Ishikawa (cell line): ENCODE data around the gene PLSCR1.

Source experiments
- CEBPB ChIP-seq: IDR thresholded peaks from 2 replicates; pipeline ENCODE4 v1.6.1; 2012
- CREB1 ChIP-seq: IDR thresholded peaks from 2 replicates; pipeline ENCODE4 v1.6.1; 2012; ENCODE audit warnings: low read depth
- EGR1 ChIP-seq: IDR thresholded peaks from 2 replicates; pipeline ENCODE4 v1.6.1; 2012
- EP300 ChIP-seq: IDR thresholded peaks from 2 replicates; pipeline ENCODE4 v1.6.1; 2012; ENCODE audit warnings: borderline replicate concordance
- FOXM1 ChIP-seq: IDR thresholded peaks from 2 replicates; pipeline ENCODE4 v1.6.1; 2012; ENCODE audit warnings: low read depth, borderline replicate concordance
- MAX ChIP-seq: IDR thresholded peaks from 2 replicates; pipeline ENCODE4 v1.6.1; 2012
- NFIC ChIP-seq: IDR thresholded peaks from 2 replicates; pipeline ENCODE4 v1.6.1; 2012
- RAD21 ChIP-seq: IDR thresholded peaks from 2 replicates; pipeline ENCODE4 v1.6.1; 2012; ENCODE audit warnings: low read depth
- TAF1 ChIP-seq: IDR thresholded peaks from 2 replicates; pipeline ENCODE4 v1.6.1; 2012; ENCODE audit warnings: low read depth, mild to moderate bottlenecking
- TCF12 ChIP-seq: IDR thresholded peaks from 2 replicates; pipeline ENCODE4 v1.6.1; 2012; ENCODE audit warnings: low read depth
- TEAD4 ChIP-seq: IDR thresholded peaks from 2 replicates; pipeline ENCODE4 v1.6.1; 2012
- YY1 ChIP-seq: IDR thresholded peaks from 2 replicates; pipeline ENCODE4 v1.6.1; 2012; ENCODE audit warnings: low read depth
- ZBTB7A ChIP-seq: IDR thresholded peaks from 2 replicates; pipeline ENCODE4 v1.6.1; 2012; ENCODE audit warnings: low read depth
- TF ChIP-seq, protein P1 (sequence below): IDR thresholded peaks from 2 replicates; pipeline ENCODE4 v1.6.1; 2012; ENCODE audit warnings: low read depth, mild to moderate bottlenecking
- TF ChIP-seq, protein P2 (sequence below): IDR thresholded peaks from 2 replicates; pipeline ENCODE4 v1.6.1; 2012

PLSCR1 gene

GRCh38 chr3:146550070-146550615, 5.7 kb upstream of the PLSCR1 start:
- TF ChIP-seq EP300 (no peak), MAX (no peak)
- TF ChIP-seq, protein P1, sequence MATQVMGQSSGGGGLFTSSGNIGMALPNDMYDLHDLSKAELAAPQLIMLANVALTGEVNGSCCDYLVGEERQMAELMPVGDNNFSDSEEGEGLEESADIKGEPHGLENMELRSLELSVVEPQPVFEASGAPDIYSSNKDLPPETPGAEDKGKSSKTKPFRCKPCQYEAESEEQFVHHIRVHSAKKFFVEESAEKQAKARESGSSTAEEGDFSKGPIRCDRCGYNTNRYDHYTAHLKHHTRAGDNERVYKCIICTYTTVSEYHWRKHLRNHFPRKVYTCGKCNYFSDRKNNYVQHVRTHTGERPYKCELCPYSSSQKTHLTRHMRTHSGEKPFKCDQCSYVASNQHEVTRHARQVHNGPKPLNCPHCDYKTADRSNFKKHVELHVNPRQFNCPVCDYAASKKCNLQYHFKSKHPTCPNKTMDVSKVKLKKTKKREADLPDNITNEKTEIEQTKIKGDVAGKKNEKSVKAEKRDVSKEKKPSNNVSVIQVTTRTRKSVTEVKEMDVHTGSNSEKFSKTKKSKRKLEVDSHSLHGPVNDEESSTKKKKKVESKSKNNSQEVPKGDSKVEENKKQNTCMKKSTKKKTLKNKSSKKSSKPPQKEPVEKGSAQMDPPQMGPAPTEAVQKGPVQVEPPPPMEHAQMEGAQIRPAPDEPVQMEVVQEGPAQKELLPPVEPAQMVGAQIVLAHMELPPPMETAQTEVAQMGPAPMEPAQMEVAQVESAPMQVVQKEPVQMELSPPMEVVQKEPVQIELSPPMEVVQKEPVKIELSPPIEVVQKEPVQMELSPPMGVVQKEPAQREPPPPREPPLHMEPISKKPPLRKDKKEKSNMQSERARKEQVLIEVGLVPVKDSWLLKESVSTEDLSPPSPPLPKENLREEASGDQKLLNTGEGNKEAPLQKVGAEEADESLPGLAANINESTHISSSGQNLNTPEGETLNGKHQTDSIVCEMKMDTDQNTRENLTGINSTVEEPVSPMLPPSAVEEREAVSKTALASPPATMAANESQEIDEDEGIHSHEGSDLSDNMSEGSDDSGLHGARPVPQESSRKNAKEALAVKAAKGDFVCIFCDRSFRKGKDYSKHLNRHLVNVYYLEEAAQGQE: no peak

- TF ChIP-seq YY1 (no peak), CREB1 (no peak), TEAD4 (no peak), TCF12 (no peak), FOXM1 (no peak), TAF1 (no peak), MAX (no peak), EGR1 (no peak), CEBPB (no peak), NFIC (no peak), RAD21 (no peak)
Measured at GRCh38 chr3:146547235-146547835, 2.9 kb upstream of the PLSCR1 start.

GRCh38 chr3:146546366-146546965, 2.1 kb upstream of the PLSCR1 start:
- TF ChIP-seq NFIC (no peak), EGR1 (no peak), EP300 (no peak), FOXM1 (no peak), TEAD4 (no peak), MAX (no peak), CEBPB (no peak), RAD21 (no peak), CREB1 (no peak), ZBTB7A (no peak)
- TF ChIP-seq, protein P2, sequence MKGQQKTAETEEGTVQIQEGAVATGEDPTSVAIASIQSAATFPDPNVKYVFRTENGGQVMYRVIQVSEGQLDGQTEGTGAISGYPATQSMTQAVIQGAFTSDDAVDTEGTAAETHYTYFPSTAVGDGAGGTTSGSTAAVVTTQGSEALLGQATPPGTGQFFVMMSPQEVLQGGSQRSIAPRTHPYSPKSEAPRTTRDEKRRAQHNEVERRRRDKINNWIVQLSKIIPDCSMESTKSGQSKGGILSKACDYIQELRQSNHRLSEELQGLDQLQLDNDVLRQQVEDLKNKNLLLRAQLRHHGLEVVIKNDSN: no peak

DNA sequence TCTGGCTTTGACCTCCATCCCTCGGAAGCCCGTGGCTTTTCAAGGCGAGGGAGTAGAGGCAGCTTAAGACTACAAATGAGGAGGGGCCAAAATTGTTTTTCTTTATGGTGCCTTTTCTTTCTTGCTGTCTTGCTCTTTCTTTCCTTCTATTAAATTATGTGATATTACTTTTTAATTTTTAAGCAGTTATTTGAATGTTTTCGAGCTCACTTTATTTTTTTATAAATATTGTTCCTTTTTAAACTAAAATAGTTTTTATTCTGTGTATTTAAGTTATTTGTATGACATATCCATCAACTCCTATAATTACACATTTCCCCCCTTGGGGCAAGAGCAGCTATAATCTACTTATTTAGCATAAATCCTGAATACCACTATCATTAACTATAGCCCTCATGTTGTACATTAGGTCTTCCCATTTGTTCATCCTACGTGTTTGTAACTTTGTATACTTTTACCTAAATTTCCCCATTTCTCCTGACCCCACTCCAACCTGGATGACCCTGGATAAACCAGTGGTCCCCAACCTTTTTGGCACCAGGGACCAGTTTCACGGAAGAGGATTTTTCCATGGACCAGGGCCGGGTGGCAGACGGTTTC, 622 bp upstream of the PLSCR1 start:
- no peak for TF ChIP-seq NFIC
- TF ChIP-seq, protein P1: no peak
- TF ChIP-seq TAF1: no peak
- TF ChIP-seq CEBPB: no peak

GRCh38 chr3:146543461-146544001, 876 bp downstream of the PLSCR1 start:
- no peak for TF ChIP-seq TAF1
- no peak for TF ChIP-seq MAX
- no peak for TF ChIP-seq YY1
- no peak for TF ChIP-seq TCF12
- TF ChIP-seq EGR1: no peak
- no peak for TF ChIP-seq CEBPB
- no peak for TF ChIP-seq CREB1
- no peak for TF ChIP-seq NFIC
- no peak for TF ChIP-seq FOXM1
- TF ChIP-seq, protein P2: no peak
- TF ChIP-seq TEAD4: no peak
- TF ChIP-seq, protein P1: no peak
